C1 segment of cervical spinal cord (tissue), 14 donors: Measurements from ENCODE around the gene TEX28.
"Not testable (repeated sequence)": the region's sequence is repeated elsewhere in the genome, so short reads cannot be mapped to it uniquely, and the experiment has no call there.

Experiments
- DNase-seq, 14 donors: peaks; one replicate each; lab custom pipeline; 2025; lab: John Stamatoyannopoulos, UW

TEX28 gene

GRCh38 chrX:154247377-154248045 lies 47.4 kb downstream of the TEX28 start:
- DNase-seq, result not testable (repeated sequence)

DNA sequence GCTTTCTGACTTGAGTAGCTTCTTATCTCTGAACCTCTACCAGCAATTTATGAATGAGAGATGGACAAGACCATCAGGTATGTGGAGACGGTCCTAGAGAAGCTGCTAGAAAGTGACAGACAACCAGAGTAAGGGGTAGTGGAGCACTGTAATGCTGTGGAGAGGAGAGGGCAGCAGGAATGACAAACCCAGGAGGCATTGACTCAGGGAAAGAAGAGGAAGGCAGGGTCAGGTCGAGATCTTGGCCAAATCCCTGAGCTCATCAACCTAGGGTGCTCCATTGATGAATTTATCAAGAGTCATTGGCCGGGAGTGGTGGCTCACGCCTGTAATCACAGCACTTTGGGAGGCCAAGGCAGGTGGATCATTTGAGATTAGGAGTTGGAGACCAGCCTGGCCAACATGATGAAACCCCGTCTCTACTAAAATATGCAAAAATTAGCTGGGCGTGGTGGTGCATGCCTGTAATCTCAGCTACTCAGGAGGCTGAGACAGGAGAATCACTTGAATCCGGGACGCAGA lies 54.9 kb downstream of the TEX28 start:
- DNase-seq, result not testable (repeated sequence)

DNA sequence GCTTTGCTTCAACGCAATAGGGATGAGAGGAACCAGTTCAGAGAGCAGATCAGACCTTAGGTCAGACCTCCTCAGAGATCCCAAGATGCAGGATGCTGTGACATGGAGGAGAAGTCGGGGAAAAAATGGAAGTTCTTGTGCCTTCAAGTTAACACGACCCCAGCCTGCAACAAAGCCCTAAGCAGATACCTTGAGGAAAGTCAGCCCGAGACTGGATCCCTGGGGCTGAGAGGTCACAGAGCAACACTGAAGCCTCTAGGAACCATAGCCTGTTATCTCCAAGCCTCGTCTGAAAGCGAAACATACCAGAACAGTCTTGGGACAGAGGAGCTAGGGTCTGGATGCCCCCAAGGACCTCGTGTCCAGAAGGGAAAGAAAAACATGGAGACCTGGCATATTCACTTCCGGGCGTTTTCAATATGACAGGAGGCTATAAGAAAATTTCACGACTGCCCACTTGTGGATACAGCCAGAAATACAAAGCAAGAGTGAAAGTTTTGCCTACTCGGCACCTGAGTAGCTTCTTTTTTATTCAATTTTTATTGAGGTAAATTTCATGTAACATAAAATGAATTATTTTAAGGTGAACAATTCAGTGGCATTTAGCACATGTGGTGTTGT lies 55.9 kb downstream of the TEX28 start:
- DNase-seq, result not testable (repeated sequence)

- not testable (repeated sequence) for DNase-seq
These were observed 61.3 kb downstream of the TEX28 start for GRCh38 chrX:154233620-154234019.

- DNase-seq, result not testable (repeated sequence)
These were observed 63.5 kb downstream of the TEX28 start for GRCh38 chrX:154231443-154231842.

DNA sequence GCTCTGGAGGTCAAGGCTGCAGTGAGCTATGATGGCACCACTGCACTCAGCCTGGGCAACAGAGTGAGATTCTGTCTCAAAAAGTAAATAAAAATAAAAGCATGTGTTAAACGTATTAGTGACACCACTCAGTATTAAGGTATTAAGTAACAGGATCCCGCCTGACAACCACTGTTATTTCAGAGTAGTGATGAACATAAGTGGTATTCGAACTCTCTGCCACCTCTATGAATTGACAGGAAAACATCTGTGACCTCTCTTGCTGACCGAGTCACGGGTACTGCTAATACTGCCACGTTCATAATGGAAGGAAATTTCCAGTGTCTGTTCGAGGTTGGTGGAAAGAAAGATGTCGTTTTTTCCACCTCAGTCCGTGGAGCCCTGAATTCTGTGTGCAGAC lies 68.2 kb downstream of the TEX28 start:
- not testable (repeated sequence) for DNase-seq

DNA sequence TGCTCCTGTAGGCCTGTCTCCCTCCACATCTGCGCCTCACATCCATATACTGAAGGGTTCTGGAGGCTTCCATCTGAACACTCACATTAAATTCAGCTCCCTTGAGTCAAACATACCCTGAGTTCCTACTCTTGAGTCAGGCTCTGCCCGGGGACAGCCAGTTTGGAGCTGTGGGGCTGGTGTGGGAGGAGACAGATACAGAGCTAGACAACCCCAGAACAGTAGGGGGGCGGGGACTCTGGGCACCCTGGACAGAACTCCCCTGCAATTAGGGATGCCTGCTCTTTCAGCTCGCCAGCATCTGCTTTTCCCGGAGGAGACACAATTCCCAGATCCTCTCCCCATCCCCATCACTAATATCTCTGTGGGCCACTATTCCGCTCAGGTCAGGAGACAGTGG lies 69.6 kb downstream of the TEX28 start:
- not testable (repeated sequence) for DNase-seq
